SJCRH30 (cell line): ENCODE measurements around the gene LEPR. TPM values are rescaled to one million over a fixed set of nuclear protein-coding genes. Genes with fewer than 3 reads are reported as not detected.

Source experiments
- DNase-seq, 2 experiments: peaks; one replicate each; pipeline ENCODE4 v3.0.0-alpha.2; 2015 to 2020
- H3K27ac ChIP-seq: fragments of 250-450 bp; sonication (Bioruptor Pico); 2 replicates; pipeline ENCODE4 v1.5.1; 2020; ENCODE audit warnings: mild to moderate bottlenecking, moderate library complexity
- H3K27me3 ChIP-seq: fragments of 250-450 bp; sonication (Bioruptor Pico); 2 replicates; pipeline ENCODE4 v1.5.1; 2020; ENCODE audit warnings: mild to moderate bottlenecking, moderate library complexity
- H3K36me3 ChIP-seq: fragments of 250-450 bp; sonication (Bioruptor Pico); 2 replicates; pipeline ENCODE4 v1.5.1; 2020; ENCODE audit warnings: mild to moderate bottlenecking, moderate library complexity
- H3K4me1 ChIP-seq: fragments of 250-450 bp; sonication (Bioruptor Pico); 2 replicates; pipeline ENCODE4 v1.5.1; 2020; ENCODE audit warnings: mild to moderate bottlenecking, moderate library complexity
- H3K4me3 ChIP-seq: fragments of 250-450 bp; sonication (Bioruptor Pico); 2 replicates; pipeline ENCODE4 v1.5.1; 2020; ENCODE audit warnings: mild to moderate bottlenecking, moderate library complexity
- H3K9me3 ChIP-seq: fragments of 250-450 bp; sonication (Bioruptor Pico); replicated peaks from 2 replicates; pipeline ENCODE4 v1.5.1; 2020; ENCODE audit warnings: mild to moderate bottlenecking, moderate library complexity
- total RNA-seq: library from RNA; depleted of rRNA; stranded (reverse); fragments of >200 nt; shearing (Covaris generic); gene quantifications from 2 replicates; pipeline ENCODE4 v1.2.3, GENCODE V29; 2014

LEPR gene
- total RNA-seq, 1 experiment from 2014 or later = 1.2 TPM

- H3K27me3 ChIP-seq = no peaks in the 10 kb centered on the region
- H3K36me3 ChIP-seq = no peaks in the 10 kb centered on the region
- H3K9me3 ChIP-seq = no peaks in the 10 kb centered on the region
- peak overlapping the region; percentile 97 for H3K4me3 ChIP-seq
- H3K4me1 ChIP-seq = no peaks in the 10 kb centered on the region
- peak overlapping the region; percentile 99 for H3K27ac ChIP-seq
- peak; percentile 97 for DNase-seq
Observed at GRCh38 chr1:65419681-65420589, 533 bp upstream of the LEPR start.

GRCh38 chr1:65421351-65422025 is 1.0 kb downstream of the LEPR start:
- H3K9me3 ChIP-seq = no peaks in the 10 kb centered on the region
- peak in 1 of 2 experiments; percentile 7 for DNase-seq
- H3K36me3 ChIP-seq = peaks cover 11% of the 10 kb centered on the region
- peak overlapping the region; percentile 97 for H3K4me3 ChIP-seq
- no peaks in the 10 kb centered on the region for H3K27me3 ChIP-seq
- H3K27ac ChIP-seq = peak overlapping the region; percentile 99
- no peaks in the 10 kb centered on the region for H3K4me1 ChIP-seq

GRCh38 chr1:65422241-65423203 is 2.1 kb downstream of the LEPR start:
- DNase-seq = no peak
- Histone ChIP-seq H3K27me3 (no peaks in the 10 kb centered on the region), H3K4me3 (no peak overlapping the region), H3K27ac (no peak overlapping the region), H3K36me3 (peaks cover 14% of the 10 kb centered on the region), H3K9me3 (no peaks in the 10 kb centered on the region), H3K4me1 (no peaks in the 10 kb centered on the region)

- no peak overlapping the region for H3K27ac ChIP-seq
- H3K27me3 ChIP-seq = no peaks in the 10 kb centered on the region
- peaks cover 18% of the 10 kb centered on the region for H3K36me3 ChIP-seq
- H3K4me3 ChIP-seq = no peak overlapping the region
- no peaks in the 10 kb centered on the region for H3K9me3 ChIP-seq
- no peak for DNase-seq
- no peaks in the 10 kb centered on the region for H3K4me1 ChIP-seq
Observed at GRCh38 chr1:65423884-65424572, 3.6 kb downstream of the LEPR start.

- DNase-seq = no peak
- H3K27ac ChIP-seq = no peak overlapping the region
- H3K4me3 ChIP-seq = no peak overlapping the region
- H3K9me3 ChIP-seq = no peaks in the 10 kb centered on the region
- no peaks in the 10 kb centered on the region for H3K4me1 ChIP-seq
- no peaks in the 10 kb centered on the region for H3K27me3 ChIP-seq
- peaks cover 18% of the 10 kb centered on the region for H3K36me3 ChIP-seq
Observed at GRCh38 chr1:65424573-65424889, 4.1 kb downstream of the LEPR start.

GRCh38 chr1:65425006-65425405 is 4.5 kb downstream of the LEPR start:
- H3K27ac ChIP-seq = no peak overlapping the region
- no peak overlapping the region for H3K4me3 ChIP-seq
- DNase-seq = no peak
- peaks cover 18% of the 10 kb centered on the region for H3K36me3 ChIP-seq
- no peaks in the 10 kb centered on the region for H3K4me1 ChIP-seq
- no peaks in the 10 kb centered on the region for H3K27me3 ChIP-seq
- no peaks in the 10 kb centered on the region for H3K9me3 ChIP-seq

GRCh38 chr1:65425697-65426096 is 5.2 kb downstream of the LEPR start:
- Histone ChIP-seq H3K36me3 (peaks cover 18% of the 10 kb centered on the region), H3K9me3 (no peaks in the 10 kb centered on the region), H3K4me3 (no peak overlapping the region), H3K27me3 (no peaks in the 10 kb centered on the region), H3K4me1 (no peaks in the 10 kb centered on the region), H3K27ac (no peak overlapping the region)
- DNase-seq = no peak

GRCh38 chr1:65429078-65429477 is 8.6 kb downstream of the LEPR start:
- no peak for DNase-seq
- H3K9me3 ChIP-seq = no peaks in the 10 kb centered on the region
- no peaks in the 10 kb centered on the region for H3K27me3 ChIP-seq
- no peaks in the 10 kb centered on the region for H3K4me1 ChIP-seq
- H3K36me3 ChIP-seq = peaks cover 24% of the 10 kb centered on the region
- no peak overlapping the region for H3K27ac ChIP-seq
- no peak overlapping the region for H3K4me3 ChIP-seq

GRCh38 chr1:65429806-65430205 is 9.3 kb downstream of the LEPR start:
- Histone ChIP-seq H3K9me3 (no peaks in the 10 kb centered on the region), H3K27me3 (no peaks in the 10 kb centered on the region), H3K27ac (no peak overlapping the region), H3K4me1 (no peaks in the 10 kb centered on the region), H3K36me3 (peaks cover 24% of the 10 kb centered on the region), H3K4me3 (no peak overlapping the region)
- no peak for DNase-seq

- Histone ChIP-seq H3K27me3 (no peaks in the 10 kb centered on the region), H3K4me3 (no peak overlapping the region), H3K9me3 (no peaks in the 10 kb centered on the region), H3K27ac (no peak overlapping the region), H3K4me1 (no peaks in the 10 kb centered on the region), H3K36me3 (peaks cover 16% of the 10 kb centered on the region)
- DNase-seq = peak in 1 of 2 experiments; percentile 56
Observed at GRCh38 chr1:65431111-65431705, 10.7 kb downstream of the LEPR start.

- peaks cover 10% of the 10 kb centered on the region for H3K36me3 ChIP-seq
- DNase-seq = no peak
- no peaks in the 10 kb centered on the region for H3K4me1 ChIP-seq
- H3K9me3 ChIP-seq = no peaks in the 10 kb centered on the region
- H3K27ac ChIP-seq = no peak overlapping the region
- H3K27me3 ChIP-seq = no peaks in the 10 kb centered on the region
- no peak overlapping the region for H3K4me3 ChIP-seq
Observed at GRCh38 chr1:65432918-65433317, 12.4 kb downstream of the LEPR start.

- H3K36me3 ChIP-seq = peaks cover 6% of the 10 kb centered on the region
- H3K4me1 ChIP-seq = no peaks in the 10 kb centered on the region
- H3K4me3 ChIP-seq = no peak overlapping the region
- no peaks in the 10 kb centered on the region for H3K9me3 ChIP-seq
- H3K27ac ChIP-seq = no peak overlapping the region
- DNase-seq = no peak
- H3K27me3 ChIP-seq = no peaks in the 10 kb centered on the region
Observed at GRCh38 chr1:65434255-65434654, 13.8 kb downstream of the LEPR start.

- no peak for DNase-seq
- no peak overlapping the region for H3K4me3 ChIP-seq
- peaks cover 6% of the 10 kb centered on the region for H3K36me3 ChIP-seq
- H3K4me1 ChIP-seq = no peaks in the 10 kb centered on the region
- H3K27me3 ChIP-seq = no peaks in the 10 kb centered on the region
- H3K9me3 ChIP-seq = no peaks in the 10 kb centered on the region
- H3K27ac ChIP-seq = no peak overlapping the region
Observed at GRCh38 chr1:65434760-65435159, 14.3 kb downstream of the LEPR start.

GRCh38 chr1:65435987-65436386 is 15.5 kb downstream of the LEPR start:
- H3K36me3 ChIP-seq = peaks cover 6% of the 10 kb centered on the region
- H3K4me1 ChIP-seq = no peaks in the 10 kb centered on the region
- H3K4me3 ChIP-seq = no peak overlapping the region
- no peaks in the 10 kb centered on the region for H3K9me3 ChIP-seq
- H3K27ac ChIP-seq = no peak overlapping the region
- DNase-seq = no peak
- no peaks in the 10 kb centered on the region for H3K27me3 ChIP-seq
